AG04450 (cell line): ENCODE measurements around the gene ASPHD1. TPM values are rescaled to one million over a fixed set of nuclear protein-coding genes. Genes with fewer than 3 reads are reported as not detected.

ENCODE experiments used
- CTCF ChIA-PET: fragments of 300-600, 350-600 bp; formaldehyde crosslinking; extraction: SDS; loops from one replicate; lab custom pipeline; 2022; ENCODE audit warnings: antibody characterized with exemption, inconsistent platforms; lab: Charles Lee
- POLR2A ChIA-PET: fragments of 350-600 bp; formaldehyde crosslinking; extraction: SDS; loops from one replicate; lab custom pipeline; 2021; ENCODE audit warnings: antibody characterized with exemption, inconsistent platforms; lab: Yijun Ruan, JAX
- DNase-seq: peaks from one replicate; pipeline ENCODE4 v3.0.0-alpha.2; 2011; ENCODE audit warnings: low read depth, low spot score
- H3K27ac ChIP-seq: one replicate; pipeline ENCODE4 v1.5.1; 2012; ENCODE audit warnings: low read depth, low read length, control low read depth
- H3K27me3 ChIP-seq: one replicate; pipeline ENCODE4 v1.6.0; 2012; ENCODE audit warnings: low read length; ENCODE audit not compliant: control insufficient read depth, insufficient read depth
- H3K4me3 ChIP-seq: 2 replicates; pipeline ENCODE4 v1.5.1; 2011; ENCODE audit warnings: mild to moderate bottlenecking, low read depth, low read length, control low read depth
- H3K9me3 ChIP-seq: 2 replicates; pipeline ENCODE4 v1.5.1; 2012; ENCODE audit warnings: low read length; ENCODE audit not compliant: control insufficient read depth, insufficient read depth
- CTCF ChIP-seq: IDR thresholded peaks from 2 replicates; pipeline ENCODE4 v1.5.1; 2011; ENCODE audit warnings: low read depth, low read length, control low read depth, inconsistent platforms
- polyA plus RNA-seq: library from polyadenylated mRNA; depleted of rRNA; stranded (reverse); fragments of >200 nt; gene quantifications from 2 replicates; pipeline ENCODE4 v1.2.3, GENCODE V29; 2011

The ASPHD1 gene
- polyA plus RNA-seq, 1 experiment, result 3.5 TPM

- Histone ChIP-seq H3K4me3 (no peak overlapping the region), H3K27ac (no peak overlapping the region), H3K9me3 (no peaks in the 10 kb centered on the region), H3K27me3 (no peaks in the 10 kb centered on the region)
- POLR2A ChIA-PET, result no interaction called here
- TF ChIP-seq CTCF, result no peak
- DNase-seq, result no peak
- CTCF ChIA-PET, result no interaction called here
These were observed 4.7 kb downstream of the ASPHD1 start for GRCh38 chr16:29904947-29905346.

DNA sequence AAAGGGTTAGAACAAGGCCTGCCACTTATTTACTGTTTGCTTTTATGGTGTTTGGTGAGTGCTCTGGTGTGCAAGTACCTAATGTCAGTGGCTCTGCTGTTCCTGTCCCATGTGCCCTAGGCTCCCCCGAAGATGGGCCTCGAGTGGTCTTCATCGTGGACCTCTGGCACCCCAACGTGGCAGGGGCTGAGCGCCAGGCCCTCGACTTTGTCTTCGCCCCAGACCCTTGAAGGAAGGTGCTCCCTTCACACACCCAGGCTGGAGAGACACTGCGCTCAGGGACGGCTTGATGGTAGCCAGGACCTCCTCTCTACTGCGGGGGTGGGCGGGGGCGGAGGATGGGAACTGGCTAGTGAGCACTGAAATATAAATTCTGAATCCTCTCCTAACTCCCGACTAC lies 5.4 kb downstream of the ASPHD1 start:
- Histone ChIP-seq H3K27ac (no peak overlapping the region), H3K9me3 (no peaks in the 10 kb centered on the region), H3K27me3 (no peaks in the 10 kb centered on the region), H3K4me3 (no peak overlapping the region)
- ChIA-PET POLR2A (no interaction called here), CTCF (no interaction called here)
- TF ChIP-seq CTCF, result no peak
- no peak for DNase-seq

- Histone ChIP-seq H3K4me3 (no peak overlapping the region), H3K9me3 (no peaks in the 10 kb centered on the region; the same call in 1 of the 2 replicates), H3K27ac (no peak overlapping the region), H3K27me3 (no peaks in the 10 kb centered on the region)
- DNase-seq, result no peak
- ChIA-PET CTCF (interaction anchor here (0.5 kb wide), 1 partner anchor 39 kb away, joined by 3 read pairs; no protein-coding TSS in a partner anchor), POLR2A (no interaction called here)
- TF ChIP-seq CTCF, result no peak
These were observed 6.4 kb downstream of the ASPHD1 start for GRCh38 chr16:29906520-29907244.

GRCh38 chr16:29907973-29908372 lies 7.7 kb downstream of the ASPHD1 start:
- no peak for DNase-seq
- Histone ChIP-seq H3K27me3 (no peaks in the 10 kb centered on the region), H3K4me3 (no peak overlapping the region), H3K27ac (no peak overlapping the region), H3K9me3 (no peaks in the 10 kb centered on the region; the same call in 1 of the 2 replicates)
- TF ChIP-seq CTCF, result no peak
- CTCF ChIA-PET, result interaction anchor here (0.5 kb wide), 1 partner anchor 114 kb away, joined by 5 read pairs; no protein-coding TSS in a partner anchor
- POLR2A ChIA-PET, result no interaction called here

DNA sequence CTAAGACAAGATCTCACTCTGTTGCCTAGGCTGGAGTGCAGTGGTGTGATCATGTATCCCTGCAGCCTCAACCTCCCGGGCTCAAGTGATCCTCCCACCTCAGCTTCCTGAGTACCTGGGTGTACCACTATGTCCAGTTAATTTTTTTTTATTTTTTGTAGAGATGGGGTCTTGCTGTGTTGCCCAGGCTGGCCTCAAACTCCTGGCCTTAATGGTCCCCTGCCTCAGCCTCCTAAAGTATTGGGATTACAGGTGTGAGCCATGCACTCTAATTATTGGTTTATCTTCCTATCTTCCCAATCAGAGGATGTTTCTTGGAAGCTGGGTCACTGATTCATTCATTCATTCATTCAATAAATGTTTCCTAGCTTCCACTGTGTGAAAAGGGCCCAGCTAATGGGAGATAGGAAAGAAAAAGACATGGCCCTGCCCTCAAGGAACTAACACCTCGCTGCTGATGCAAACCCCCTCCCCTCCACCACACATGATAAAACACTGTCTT lies 8.5 kb downstream of the ASPHD1 start:
- ChIA-PET POLR2A (interaction anchor here (0.7 to 1.0 kb wide), 2 partner anchors 18 to 1679 kb away, joined by 3 to 4 read pairs; partner anchors contain the start of gene KCTD13), CTCF (no interaction called here)
- no peak overlapping the region for H3K27ac ChIP-seq
- no peak overlapping the region for H3K4me3 ChIP-seq
- no peak for TF ChIP-seq CTCF
- H3K27me3 ChIP-seq, result no peaks in the 10 kb centered on the region
- no peak for DNase-seq
- no peaks in the 10 kb centered on the region; the same call in 1 of the 2 replicates for H3K9me3 ChIP-seq
